ENCODE results near the gene NBEA.

- TF ChIP-seq EZH2 (IDR thresholded peaks at IDR 0.05; ENCODE audit: low read length, unreplicated experiment) (no peak), CTCF (conservative IDR thresholded peaks at IDR 0.05; ENCODE audit: low read depth, low read length) (no peak)
Measured at GRCh38 chr13:34933349-34933748, 8.7 kb upstream of the NBEA start.
